HCT116 (cell line): Measurements from ENCODE around the gene CAST. TPM values are rescaled to one million over a fixed set of nuclear protein-coding genes. Genes with fewer than 3 reads are reported as not detected.

Source experiments
- ATAC-seq: fragments of 200-7000 bp; cut with Tn5 transposase; 2 replicates; pipeline ENCODE4 v1.9.1; 2020; ENCODE audit warnings: mild to moderate bottlenecking, moderate library complexity
- BruUV-seq: library from RNA; stranded (reverse); fragments of 400-500 nt; replicated peaks from 2 replicates; lab custom pipeline; 2021; lab: Mats Ljungman, UMichigan
- CTCF ChIA-PET: fragments of 300-600 bp; sonication (Branson Sonifier 250); formaldehyde crosslinking; loops from one replicate; lab custom pipeline; 2021; ENCODE audit warnings: antibody characterized with exemption; lab: Charles Lee
- POLR2A ChIA-PET: fragments of 300-600, 350-600 bp; sonication (Branson Sonifier 250); formaldehyde crosslinking; loops from one replicate; lab custom pipeline; 2021; ENCODE audit warnings: antibody characterized with exemption; lab: Charles Lee
- RAD21 ChIA-PET, 2 experiments: fragments of 300-600 bp; sonication (Branson Sonifier 250); formaldehyde crosslinking; loops; one replicate each; lab custom pipeline; 2023; ENCODE audit warnings: low total read pairs in 2 of 2; ENCODE audit not compliant: uncharacterized antibody in 2 of 2, unreplicated experiment in 2 of 2, low non-redundant PET in 1 of 2; lab: Charles Lee
- DNase-seq: peaks from one replicate; pipeline ENCODE4 v3.0.0-alpha.2; 2010; ENCODE audit warnings: low read depth, low spot score
- H2AFZ ChIP-seq: fragments of 200-600 bp; shearing (Covaris generic), sonication (generic); 2 replicates; pipeline ENCODE4 v1.6.1; 2017; ENCODE audit warnings: low read depth, mixed run types, mixed read lengths, antibody characterized with exemption, low read length; ENCODE audit not compliant: poor library complexity, severe bottlenecking
- H3K27ac ChIP-seq: 2 replicates; pipeline ENCODE4 v1.5.1; 2012; ENCODE audit warnings: low read depth, low read length
- H3K27me3 ChIP-seq: fragments of 200-600 bp; sonication (generic); 2 replicates; pipeline ENCODE4 v1.6.1; 2016; ENCODE audit warnings: mixed run types, low read length, mixed read lengths; ENCODE audit not compliant: insufficient read depth
- H3K36me3 ChIP-seq, 2 experiments: fragments of 200-500 bp in 1 of 2; fragments of 200-600 bp in 1 of 2; sonication (Bioruptor generic) in 1 of 2; sonication (generic) in 1 of 2; 2 replicates each; pipeline versions ENCODE4 v1.5.1 to v1.6.1; 2014 to 2016; ENCODE audit warnings: low read length in 2 of 2, inconsistent platforms in 1 of 2, mixed read lengths in 1 of 2, mixed run types in 1 of 2; ENCODE audit not compliant: insufficient read depth in 2 of 2, control insufficient read depth in 1 of 2
- H3K4me1 ChIP-seq, 2 experiments: fragments of 200-600 bp in 1 of 2; sonication (generic) in 1 of 2; 2 replicates each; pipeline versions ENCODE4 v1.5.1 to v1.6.1; 2012 to 2017; ENCODE audit warnings: low read length in 2 of 2, inconsistent platforms in 1 of 2, mild to moderate bottlenecking in 1 of 2, mixed read lengths in 1 of 2, mixed run types in 1 of 2, moderate library complexity in 1 of 2; ENCODE audit not compliant: insufficient read depth in 2 of 2, control insufficient read depth in 1 of 2
- H3K4me2 ChIP-seq: fragments of 200-600 bp; sonication (generic); 2 replicates; pipeline ENCODE4 v1.6.1; 2017; ENCODE audit warnings: mixed run types, low read length, mixed read lengths
- H3K4me3 ChIP-seq, 2 experiments: fragments of 200-600 bp in 1 of 2; sonication (generic) in 1 of 2; replicated peaks in 1 of 2; 2 replicates each; pipeline ENCODE4 v1.5.1; 2011 to 2016; ENCODE audit warnings: low read length in 2 of 2, control low read depth in 1 of 2, low read depth in 1 of 2, mild to moderate bottlenecking in 1 of 2, mixed read lengths in 1 of 2, mixed run types in 1 of 2
- H3K79me2 ChIP-seq: fragments of 200-600 bp; sonication (generic); 2 replicates; pipeline ENCODE4 v1.6.1; 2017; ENCODE audit warnings: mild to moderate bottlenecking, mixed run types, low read length, moderate library complexity, mixed read lengths; ENCODE audit not compliant: insufficient read depth
- H3K9ac ChIP-seq: fragments of 200-600 bp; sonication (generic); 2 replicates; pipeline ENCODE4 v1.6.1; 2016; ENCODE audit warnings: low read length, mixed read lengths
- H3K9me2 ChIP-seq: fragments of 200-600 bp; sonication (generic), shearing (Covaris generic); 2 replicates; pipeline ENCODE4 v1.6.1; 2017; ENCODE audit warnings: mixed run types, mild to moderate bottlenecking, moderate library complexity; ENCODE audit not compliant: insufficient read depth
- H3K9me3 ChIP-seq, 2 experiments: fragments of 200-500 bp in 1 of 2; fragments of 200-600 bp in 1 of 2; sonication (Bioruptor generic) in 1 of 2; sonication (generic) in 1 of 2; 2 replicates each; pipeline ENCODE4 v1.6.1; 2014 to 2017; ENCODE audit warnings: low read length in 2 of 2, mixed read lengths in 2 of 2, inconsistent platforms in 1 of 2, low read depth in 1 of 2, mild to moderate bottlenecking in 1 of 2, mixed run types in 1 of 2, moderate library complexity in 1 of 2; ENCODE audit not compliant: control insufficient read depth in 1 of 2, insufficient read depth in 1 of 2
- H4K20me1 ChIP-seq: fragments of 200-600 bp; sonication (generic), shearing (Covaris generic); 2 replicates; pipeline ENCODE4 v1.6.1; 2017; ENCODE audit warnings: mixed run types, mild to moderate bottlenecking, moderate library complexity; ENCODE audit not compliant: insufficient read depth
- CBX3 ChIP-seq: IDR thresholded peaks from 2 replicates; pipeline ENCODE4 v1.6.1; 2012; ENCODE audit warnings: low read depth
- CEBPB ChIP-seq: IDR thresholded peaks from 2 replicates; pipeline ENCODE4 v1.6.1; 2012; ENCODE audit warnings: low read depth
- CTCF ChIP-seq, 3 experiments: fragments of 200-600 bp in 1 of 3; sonication (generic) in 1 of 3; IDR thresholded peaks in 2 of 3; conservative IDR thresholded peaks in 1 of 3; 2 replicates each; pipeline ENCODE4 v1.5.1; 2012 to 2017; ENCODE audit warnings: low read depth in 2 of 3, low read length in 2 of 3, antibody characterized with exemption in 1 of 3, borderline replicate concordance in 1 of 3, control low read depth in 1 of 3, mild to moderate bottlenecking in 1 of 3, mixed read lengths in 1 of 3, mixed run types in 1 of 3, moderate library complexity in 1 of 3; ENCODE audit not compliant: insufficient read depth in 1 of 3
- EGR1 ChIP-seq: IDR thresholded peaks from 2 replicates; pipeline ENCODE4 v1.6.1; 2012; ENCODE audit warnings: low read depth
- ELF1 ChIP-seq: IDR thresholded peaks from 2 replicates; pipeline ENCODE4 v1.6.1; 2012; ENCODE audit warnings: low read depth, borderline replicate concordance
- EZH2 ChIP-seq: fragments of 200-600 bp; sonication (generic); IDR thresholded peaks from 2 replicates; pipeline ENCODE4 v1.6.1; 2017; ENCODE audit warnings: antibody characterized with exemption, mixed run types
- EZH2phosphoT487 ChIP-seq: fragments of 200-600 bp; IDR thresholded peaks from 2 replicates; pipeline ENCODE4 v1.6.1; 2018; ENCODE audit warnings: antibody characterized with exemption, borderline replicate concordance
- FOSL1 ChIP-seq: IDR thresholded peaks from 2 replicates; pipeline ENCODE4 v1.6.1; 2012; ENCODE audit warnings: low read depth
- POLR2A ChIP-seq: IDR thresholded peaks from 2 replicates; pipeline ENCODE4 v1.7.0; 2011; ENCODE audit warnings: borderline replicate concordance; ENCODE audit not compliant: insufficient read depth, insufficient read length; ENCODE audit errors: extremely low read depth
- SIN3A ChIP-seq: IDR thresholded peaks from 2 replicates; pipeline ENCODE4 v1.6.1; 2012; ENCODE audit warnings: low read depth
- TCF7L2 ChIP-seq: IDR thresholded peaks from 2 replicates; pipeline ENCODE4 v1.7.0; 2011; ENCODE audit warnings: borderline replicate concordance, inconsistent platforms; ENCODE audit not compliant: insufficient read depth, insufficient read length; ENCODE audit errors: extremely low read depth
- ZFX ChIP-seq: fragments of 450-650 bp; IDR thresholded peaks from 2 replicates; pipeline ENCODE4 v1.6.1; 2017
- intact Hi-C: fragments of 100-400 bp; cut with micrococcal nuclease; formaldehyde crosslinking; loops from 2 replicates; pipeline ENCODE4 v1.10.0; 2022
- total RNA-seq: library from RNA; stranded (reverse); gene quantifications from one replicate; pipeline ENCODE4 v1.2.1, GENCODE V29; 2021; ENCODE audit not compliant: unreplicated experiment
- TF ChIP-seq, protein P1 (sequence below): IDR thresholded peaks from 2 replicates; pipeline ENCODE4 v1.6.1; 2012

The CAST gene
- total RNA-seq, 1 experiment from 2014 or later = 142 TPM

DNA sequence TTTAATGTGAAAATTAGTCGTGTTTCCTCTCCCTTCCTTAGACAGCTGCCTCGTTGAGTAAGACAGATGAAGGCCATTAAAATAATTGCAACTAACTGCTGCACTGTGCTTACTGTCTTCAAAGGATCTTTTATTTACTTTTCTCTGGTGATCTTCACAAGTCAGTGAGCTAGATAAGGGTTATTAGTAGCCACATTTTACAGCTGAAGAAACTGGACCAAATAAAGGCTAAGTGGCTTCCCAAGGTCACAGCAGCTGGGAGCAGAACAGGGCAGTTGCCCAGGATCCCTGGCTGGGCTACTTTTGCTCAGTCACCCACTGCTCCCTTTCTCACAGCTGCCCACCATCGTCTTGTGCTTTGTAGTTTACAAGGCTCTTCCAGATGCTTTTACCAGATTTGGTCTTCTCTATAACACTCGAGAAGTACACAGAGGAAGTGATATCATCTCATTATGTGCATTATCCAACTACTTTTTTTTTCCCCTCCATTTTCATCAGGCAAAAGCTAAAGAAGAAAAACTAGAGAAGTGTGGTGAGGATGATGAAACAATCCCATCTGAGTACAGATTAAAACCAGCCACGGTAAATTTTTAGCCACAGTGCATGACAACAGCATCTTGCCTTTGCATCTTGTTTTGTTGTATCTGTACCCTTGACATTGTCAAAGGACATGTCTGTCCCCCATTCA is 83.8 kb downstream of the CAST start:
- Histone ChIP-seq H3K79me2 (no peaks in the 10 kb centered on the region), H3K9ac (no peak overlapping the region), H3K4me2 (no peak overlapping the region), H3K4me3 (no peak overlapping the region), H4K20me1 (no peaks in the 10 kb centered on the region), H2AFZ (no peak overlapping the region), H3K9me2 (no peaks in the 10 kb centered on the region), H3K9me3 (no peaks in the 10 kb centered on the region), H3K4me1 (peaks cover 0 to 6% of the 10 kb centered on the region in 2 experiments; a peak in 2 of 4 replicates), H3K27ac (no peak overlapping the region), H3K36me3 (peaks cover 17 to 27% of the 10 kb centered on the region in 2 experiments), H3K27me3 (no peaks in the 10 kb centered on the region)
- no peak for TF ChIP-seq POLR2A
- DNase-seq (no peak), ATAC-seq (no peak)
- CTCF ChIA-PET = no interaction called here
- intact Hi-C loops = no loop called here
- POLR2A ChIA-PET = interaction anchor here (0.5 kb wide), 1 partner anchor 62 kb away, joined by 4 read pairs; no protein-coding TSS in a partner anchor
- BruUV-seq = no TSS peak
- RAD21 ChIA-PET = no interaction called here

DNA sequence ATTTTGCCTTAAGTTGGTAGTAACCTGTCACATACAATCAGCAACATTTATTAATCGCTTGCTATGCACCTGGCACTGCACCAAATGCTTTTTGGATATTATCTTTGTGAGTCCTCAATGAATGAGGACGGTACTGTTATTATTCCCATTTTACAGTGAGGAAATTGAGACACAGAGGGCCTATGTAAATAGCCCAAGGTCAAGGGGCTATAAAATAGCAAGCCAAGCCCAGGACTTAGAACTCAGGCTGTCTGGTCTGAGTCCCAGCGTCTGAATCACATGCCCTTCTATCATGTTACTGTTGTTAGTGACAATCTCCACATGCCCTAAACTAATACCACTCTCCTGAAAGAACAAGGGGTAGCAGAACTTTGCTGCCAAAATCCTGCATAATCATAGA is 85.5 kb downstream of the CAST start:
- intact Hi-C loops = no loop called here
- CTCF ChIA-PET = no interaction called here

More for the DNA sequence above, 85.5 kb downstream of the CAST start:
- H3K27me3 ChIP-seq = no peaks in the 10 kb centered on the region
- no peaks in the 10 kb centered on the region for H4K20me1 ChIP-seq
- H3K79me2 ChIP-seq = no peaks in the 10 kb centered on the region
- no TSS peak for BruUV-seq
- H3K9me3 ChIP-seq = no peaks in the 10 kb centered on the region
- ATAC-seq = no peak
- ChIA-PET RAD21 (no interaction called here), POLR2A (no interaction called here)
- no peaks in the 10 kb centered on the region for H3K9me2 ChIP-seq
- H3K27ac ChIP-seq = no peak overlapping the region
- DNase-seq = no peak
- H3K4me1 ChIP-seq = peaks cover 0 to 6% of the 10 kb centered on the region in 2 experiments; a peak in 2 of 4 replicates
- no peak overlapping the region for H2AFZ ChIP-seq
- H3K9ac ChIP-seq = no peak overlapping the region
- H3K4me3 ChIP-seq = no peak overlapping the region
- no peak overlapping the region for H3K4me2 ChIP-seq
- no peak for TF ChIP-seq ELF1
- TF ChIP-seq EGR1 = no peak
- no peak for TF ChIP-seq SIN3A
- TF ChIP-seq EZH2phosphoT487 = no peak
- no peak for TF ChIP-seq CEBPB
- TF ChIP-seq FOSL1 = no peak
- no peak for TF ChIP-seq EZH2
- no peak for TF ChIP-seq ZFX
- TF ChIP-seq, protein P1, sequence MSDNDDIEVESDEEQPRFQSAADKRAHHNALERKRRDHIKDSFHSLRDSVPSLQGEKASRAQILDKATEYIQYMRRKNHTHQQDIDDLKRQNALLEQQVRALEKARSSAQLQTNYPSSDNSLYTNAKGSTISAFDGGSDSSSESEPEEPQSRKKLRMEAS = no peak
- no peak for TF ChIP-seq CBX3
- no peak for TF ChIP-seq CTCF (IDR thresholded peaks at IDR 0.05 in 2 of 3, conservative IDR thresholded peaks at IDR 0.05 in 1 of 3; ENCODE audit: borderline replicate concordance in 1 of 3, insufficient read depth in 1 of 3, low read depth in 2 of 3, low read length in 2 of 3)
- no peak for TF ChIP-seq TCF7L2
- H3K36me3 ChIP-seq = peaks cover 11 to 26% of the 10 kb centered on the region in 2 experiments
